NCI-H345 (cell line): Measurements from ENCODE around the gene ECSIT.

ENCODE experiments used
- DNase-seq: peaks from one replicate; lab custom pipeline; 2025; lab: John Stamatoyannopoulos, UW

Gene ECSIT

GRCh38 chr19:11499890-11500420 is 29.0 kb downstream of the ECSIT start:
- DNase-seq: no peak

GRCh38 chr19:11499220-11499726 is 29.7 kb downstream of the ECSIT start:
- DNase-seq: no peak

GRCh38 chr19:11496391-11497163 is 32.4 kb downstream of the ECSIT start:
- DNase-seq: no peak

- DNase-seq: no peak
These were observed 33.0 kb downstream of the ECSIT start for GRCh38 chr19:11495885-11496284.

- no peak for DNase-seq
These were observed 33.5 kb downstream of the ECSIT start for GRCh38 chr19:11495481-11495880.

- no peak for DNase-seq
These were observed 34.2 kb downstream of the ECSIT start for GRCh38 chr19:11494634-11495285.

GRCh38 chr19:11489378-11489777 is 39.6 kb downstream of the ECSIT start:
- DNase-seq: no peak

- DNase-seq: no peak
These were observed 42.1 kb downstream of the ECSIT start for GRCh38 chr19:11486661-11487503.

- DNase-seq: no peak
These were observed 43.6 kb downstream of the ECSIT start for GRCh38 chr19:11485245-11485837.

GRCh38 chr19:11483366-11484111 is 45.4 kb downstream of the ECSIT start:
- DNase-seq: no peak

GRCh38 chr19:11482384-11483050 is 46.4 kb downstream of the ECSIT start:
- DNase-seq: peak; percentile 65

GRCh38 chr19:11481534-11482383 is 47.2 kb downstream of the ECSIT start:
- peak; percentile 79 for DNase-seq

GRCh38 chr19:11480715-11481533 is 48.0 kb downstream of the ECSIT start, which contains the start of gene ELAVL3:
Gene ELAVL3, minus strand, starts transcription at chr19:11481046. Its CDS starts 438 bp downstream, at chr19:11480608.
- DNase-seq: peak; percentile 58

GRCh38 chr19:11479898-11480714 is 48.8 kb downstream of the ECSIT start:
- no peak for DNase-seq

GRCh38 chr19:11479090-11479897 is 49.6 kb downstream of the ECSIT start:
- peak; percentile 44 for DNase-seq

GRCh38 chr19:11478167-11479089 is 50.5 kb downstream of the ECSIT start:
- DNase-seq: no peak
